Fibroblast of the aortic adventitia (primary cell): ENCODE measurements around the gene LRMDA. TPM values are rescaled to one million over a fixed set of nuclear protein-coding genes. Genes with fewer than 3 reads are reported as not detected.

Experiments used
- DNase-seq: peaks from one replicate; pipeline ENCODE4 v3.0.0-alpha.2; 2010; ENCODE audit warnings: low read depth
- H3K4me3 ChIP-seq: 2 replicates; pipeline ENCODE4 v1.5.1; 2011; ENCODE audit warnings: low read depth, mild to moderate bottlenecking, control low read depth, low read length, moderate library complexity
- CTCF ChIP-seq: IDR thresholded peaks from 2 replicates; pipeline ENCODE4 v1.5.1; 2011; ENCODE audit warnings: mild to moderate bottlenecking, low read length, control low read depth, inconsistent platforms; ENCODE audit not compliant: insufficient read depth
- total RNA-seq: library from RNA; depleted of rRNA; stranded (reverse); fragments of >200 nt; gene quantifications from 2 replicates; pipeline ENCODE4 v1.2.3, GENCODE V29; 2012; ENCODE audit warnings: low replicate concordance

LRMDA gene
- total RNA-seq, 1 donor, result 6.3 TPM

DNA sequence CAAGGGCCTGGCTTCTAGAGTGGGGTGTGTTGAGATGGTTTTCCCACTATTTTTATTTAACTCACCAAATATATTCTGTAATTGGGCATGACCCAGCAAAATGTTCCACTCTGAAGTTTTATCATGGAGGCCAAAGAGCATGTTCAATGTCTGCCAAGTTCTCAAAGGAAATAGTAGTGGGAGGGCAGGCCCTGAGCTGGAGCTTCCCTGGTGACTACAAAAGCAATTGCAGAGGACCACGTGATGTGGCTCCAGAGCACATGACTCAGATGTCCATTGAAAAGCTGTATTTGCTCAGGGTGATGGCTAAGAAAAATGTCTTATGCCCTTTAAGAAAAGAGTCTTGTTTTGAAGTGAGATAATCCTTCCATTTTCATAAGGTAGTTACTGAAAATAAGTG lies 1024.8 kb downstream of the LRMDA start:
- no peak for TF ChIP-seq CTCF
- no peak overlapping the region for H3K4me3 ChIP-seq
- peak; percentile 80 for DNase-seq

GRCh38 chr10:76459016-76459730 lies 1027.7 kb downstream of the LRMDA start:
- no peak overlapping the region for H3K4me3 ChIP-seq
- peak; percentile 59 for DNase-seq
- no peak for TF ChIP-seq CTCF

DNA sequence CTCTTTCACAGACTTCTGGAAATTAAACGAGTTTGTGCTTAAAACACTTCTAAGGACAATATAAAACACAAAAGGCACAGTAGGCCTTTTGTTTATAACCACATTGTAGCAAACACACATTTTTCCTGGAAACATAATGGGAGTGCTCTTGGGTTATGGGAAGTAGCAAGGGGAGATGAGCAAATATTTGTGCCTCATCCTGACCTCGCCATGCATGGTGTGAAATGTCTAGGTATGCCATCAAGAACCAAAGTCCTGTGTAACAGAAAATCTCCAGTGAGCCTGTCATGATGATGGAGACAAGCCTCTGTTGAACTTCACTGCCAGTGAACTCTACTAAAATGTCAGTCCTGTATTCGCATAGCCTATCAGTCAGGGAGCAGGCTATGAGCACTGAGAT lies 1029.6 kb downstream of the LRMDA start:
- TF ChIP-seq CTCF, result no peak
- H3K4me3 ChIP-seq, result no peak overlapping the region
- no peak for DNase-seq

DNA sequence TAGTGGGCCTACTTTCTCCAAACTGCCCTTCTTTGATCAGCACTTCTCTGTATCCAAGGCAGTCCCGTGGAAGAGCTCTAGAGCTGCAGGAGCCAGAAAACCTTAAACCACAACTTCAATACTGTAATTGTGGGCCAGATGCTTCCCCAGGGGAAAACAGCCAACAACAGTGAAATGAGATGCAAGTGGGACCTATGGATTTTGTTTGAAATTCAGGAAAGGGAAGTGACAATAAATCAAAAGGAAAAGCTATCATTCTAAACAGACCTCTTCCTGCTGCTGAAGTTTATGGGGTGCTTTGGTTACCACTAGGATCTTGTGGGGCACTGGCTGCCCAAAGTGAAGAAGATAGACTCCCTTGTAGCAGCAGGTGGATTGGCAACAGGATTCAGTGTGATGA lies 1031.7 kb downstream of the LRMDA start:
- no peak for TF ChIP-seq CTCF
- no peak for DNase-seq
- H3K4me3 ChIP-seq, result no peak overlapping the region

- no peak overlapping the region for H3K4me3 ChIP-seq
- DNase-seq, result no peak
- no peak for TF ChIP-seq CTCF
These were observed 1035.5 kb downstream of the LRMDA start for GRCh38 chr10:76466836-76467503.

- TF ChIP-seq CTCF, result no peak
- DNase-seq, result no peak
- H3K4me3 ChIP-seq, result no peak overlapping the region
These were observed 1038.3 kb downstream of the LRMDA start for GRCh38 chr10:76469675-76470074.
